B cell (primary cell): ENCODE results near the gene CAPN5.

Experiments
- EZH2 ChIP-seq: IDR thresholded peaks from 2 replicates; pipeline ENCODE4 v1.6.1; 2012; ENCODE audit warnings: borderline replicate concordance, low read depth, mild to moderate bottlenecking, moderate library complexity, low read length; ENCODE audit not compliant: insufficient read depth, poor library complexity, severe bottlenecking
- TF ChIP-seq, protein P1 (sequence below): fragments of 200-600 bp; IDR thresholded peaks from one replicate; pipeline ENCODE4 v1.8.0; 2022; ENCODE audit warnings: antibody characterized with exemption, mild to moderate bottlenecking

DNA sequence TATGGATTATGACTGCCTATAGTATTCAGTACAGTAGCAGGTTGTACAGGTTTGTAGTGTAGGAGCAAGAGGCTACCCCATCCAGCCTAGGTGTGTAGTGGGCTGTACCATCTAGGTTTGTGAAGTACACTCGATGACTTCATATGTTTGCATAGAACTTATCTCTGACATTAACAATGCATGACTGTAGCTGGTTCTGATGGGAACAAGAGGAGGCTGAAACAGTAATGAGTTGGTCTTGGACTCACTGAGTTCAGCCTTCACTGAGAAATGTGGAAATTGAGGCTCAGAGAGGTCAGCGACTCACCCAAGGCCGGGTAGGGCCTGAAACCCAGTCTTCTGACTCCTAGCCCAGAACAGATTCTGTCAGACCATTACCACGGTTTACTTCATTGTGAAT is 74.3 kb downstream of the CAPN5 start:
- TF ChIP-seq, protein P1, sequence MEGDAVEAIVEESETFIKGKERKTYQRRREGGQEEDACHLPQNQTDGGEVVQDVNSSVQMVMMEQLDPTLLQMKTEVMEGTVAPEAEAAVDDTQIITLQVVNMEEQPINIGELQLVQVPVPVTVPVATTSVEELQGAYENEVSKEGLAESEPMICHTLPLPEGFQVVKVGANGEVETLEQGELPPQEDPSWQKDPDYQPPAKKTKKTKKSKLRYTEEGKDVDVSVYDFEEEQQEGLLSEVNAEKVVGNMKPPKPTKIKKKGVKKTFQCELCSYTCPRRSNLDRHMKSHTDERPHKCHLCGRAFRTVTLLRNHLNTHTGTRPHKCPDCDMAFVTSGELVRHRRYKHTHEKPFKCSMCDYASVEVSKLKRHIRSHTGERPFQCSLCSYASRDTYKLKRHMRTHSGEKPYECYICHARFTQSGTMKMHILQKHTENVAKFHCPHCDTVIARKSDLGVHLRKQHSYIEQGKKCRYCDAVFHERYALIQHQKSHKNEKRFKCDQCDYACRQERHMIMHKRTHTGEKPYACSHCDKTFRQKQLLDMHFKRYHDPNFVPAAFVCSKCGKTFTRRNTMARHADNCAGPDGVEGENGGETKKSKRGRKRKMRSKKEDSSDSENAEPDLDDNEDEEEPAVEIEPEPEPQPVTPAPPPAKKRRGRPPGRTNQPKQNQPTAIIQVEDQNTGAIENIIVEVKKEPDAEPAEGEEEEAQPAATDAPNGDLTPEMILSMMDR: no peak
- no peak for TF ChIP-seq EZH2
